Lower leg skin (tissue), 4 donors: ENCODE data around the gene GALM. TPM values are rescaled to one million over a fixed set of nuclear protein-coding genes. Genes with fewer than 3 reads are reported as not detected.
"Not testable (repeated sequence)": the region's sequence is repeated elsewhere in the genome, so short reads cannot be mapped to it uniquely, and the experiment has no call there.

Experiments
- DNase-seq, 2 donors: peaks; one replicate each; pipeline ENCODE4 v3.0.0-alpha.2; 2019; ENCODE audit warnings: low spot score in 2 of 2
- H3K4me3 ChIP-seq: fragments of 200-600 bp; sonication (generic); 2 replicates; pipeline ENCODE4 v1.5.1; 2017; ENCODE audit warnings: mild to moderate bottlenecking, low read depth; ENCODE audit not compliant: poor library complexity, severe bottlenecking
- POLR2A ChIP-seq, 2 donors: fragments of 450-650 bp; IDR thresholded peaks; one replicate each; pipeline ENCODE4 v1.6.1; 2016 to 2017; ENCODE audit warnings: antibody characterized with exemption in 2 of 2, mild to moderate bottlenecking in 1 of 2, moderate library complexity in 1 of 2
- WGBS, 2 donors: methylation state at CpG; one replicate each; pipeline ENCODE4 v1.1.5; 2018; 5-methylcytosine and 5-hydroxymethylcytosine counted together
- intact Hi-C: fragments of 100-400 bp; cut with DNase I; formaldehyde crosslinking; loops from one replicate; pipeline ENCODE4 v1.15.0; 2023; ENCODE audit warnings: low total_unique reads
- total RNA-seq, 4 donors: library from RNA; depleted of rRNA; stranded (reverse); fragments of >200 nt; gene quantifications; one replicate each; pipeline ENCODE4 v1.1.0, GENCODE V29; 2016
- TF ChIP-seq, protein P1 (sequence below), 3 donors: fragments of 450-650 bp; IDR thresholded peaks; one replicate each; pipeline ENCODE4 v1.5.1; 2016; ENCODE audit warnings: antibody characterized with exemption in 3 of 3, mild to moderate bottlenecking in 3 of 3, moderate library complexity in 2 of 3

GALM gene
- total RNA-seq, 4 donors from 2014 or later, result 4.0 to 12.1 (median 7.0) TPM

DNA sequence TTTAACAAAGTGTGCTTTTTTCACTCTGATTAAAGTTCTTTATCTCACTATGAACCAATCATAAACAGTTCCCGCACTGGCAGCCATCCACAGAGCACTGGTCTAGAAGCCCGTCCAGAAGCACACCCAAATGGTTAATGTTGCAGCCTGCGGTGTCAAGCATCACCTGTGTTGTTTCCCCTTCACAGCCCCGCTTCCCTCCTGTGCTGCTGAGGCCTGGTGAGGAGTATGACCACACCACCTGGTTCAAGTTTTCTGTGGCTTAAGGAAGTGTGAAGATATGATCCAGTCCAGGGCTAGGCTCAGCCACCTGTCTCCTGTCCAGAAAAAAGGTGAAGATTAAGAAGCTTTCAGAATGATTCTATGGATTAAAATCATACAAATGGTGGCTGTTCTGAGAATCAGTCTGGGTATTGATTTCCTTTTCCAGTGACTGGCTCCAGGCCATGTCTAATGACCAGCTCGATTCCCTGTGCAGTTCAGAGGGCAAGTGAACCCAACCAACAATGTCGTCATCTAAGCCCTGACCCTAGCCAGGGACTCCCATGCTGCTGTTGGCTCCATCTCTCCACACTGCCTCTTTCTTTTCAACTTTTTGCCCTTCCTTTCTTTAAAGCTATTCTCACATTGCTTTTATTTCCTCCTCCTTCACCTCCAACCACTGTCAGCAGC is 67.5 kb downstream of the GALM start:
- intact Hi-C loops, result no loop called here
- TF ChIP-seq, protein P1, sequence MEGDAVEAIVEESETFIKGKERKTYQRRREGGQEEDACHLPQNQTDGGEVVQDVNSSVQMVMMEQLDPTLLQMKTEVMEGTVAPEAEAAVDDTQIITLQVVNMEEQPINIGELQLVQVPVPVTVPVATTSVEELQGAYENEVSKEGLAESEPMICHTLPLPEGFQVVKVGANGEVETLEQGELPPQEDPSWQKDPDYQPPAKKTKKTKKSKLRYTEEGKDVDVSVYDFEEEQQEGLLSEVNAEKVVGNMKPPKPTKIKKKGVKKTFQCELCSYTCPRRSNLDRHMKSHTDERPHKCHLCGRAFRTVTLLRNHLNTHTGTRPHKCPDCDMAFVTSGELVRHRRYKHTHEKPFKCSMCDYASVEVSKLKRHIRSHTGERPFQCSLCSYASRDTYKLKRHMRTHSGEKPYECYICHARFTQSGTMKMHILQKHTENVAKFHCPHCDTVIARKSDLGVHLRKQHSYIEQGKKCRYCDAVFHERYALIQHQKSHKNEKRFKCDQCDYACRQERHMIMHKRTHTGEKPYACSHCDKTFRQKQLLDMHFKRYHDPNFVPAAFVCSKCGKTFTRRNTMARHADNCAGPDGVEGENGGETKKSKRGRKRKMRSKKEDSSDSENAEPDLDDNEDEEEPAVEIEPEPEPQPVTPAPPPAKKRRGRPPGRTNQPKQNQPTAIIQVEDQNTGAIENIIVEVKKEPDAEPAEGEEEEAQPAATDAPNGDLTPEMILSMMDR (IDR thresholded peaks at IDR 0.05), result no peak
- no peak for TF ChIP-seq POLR2A (IDR thresholded peaks at IDR 0.05)
- DNase-seq, result peak in 1 of 2 donors; percentile 61
- H3K4me3 ChIP-seq, result no peak overlapping the region
- 84 to 93% methylated on average over 6 of the region's 6 CpGs for WGBS, 2 donors

DNA sequence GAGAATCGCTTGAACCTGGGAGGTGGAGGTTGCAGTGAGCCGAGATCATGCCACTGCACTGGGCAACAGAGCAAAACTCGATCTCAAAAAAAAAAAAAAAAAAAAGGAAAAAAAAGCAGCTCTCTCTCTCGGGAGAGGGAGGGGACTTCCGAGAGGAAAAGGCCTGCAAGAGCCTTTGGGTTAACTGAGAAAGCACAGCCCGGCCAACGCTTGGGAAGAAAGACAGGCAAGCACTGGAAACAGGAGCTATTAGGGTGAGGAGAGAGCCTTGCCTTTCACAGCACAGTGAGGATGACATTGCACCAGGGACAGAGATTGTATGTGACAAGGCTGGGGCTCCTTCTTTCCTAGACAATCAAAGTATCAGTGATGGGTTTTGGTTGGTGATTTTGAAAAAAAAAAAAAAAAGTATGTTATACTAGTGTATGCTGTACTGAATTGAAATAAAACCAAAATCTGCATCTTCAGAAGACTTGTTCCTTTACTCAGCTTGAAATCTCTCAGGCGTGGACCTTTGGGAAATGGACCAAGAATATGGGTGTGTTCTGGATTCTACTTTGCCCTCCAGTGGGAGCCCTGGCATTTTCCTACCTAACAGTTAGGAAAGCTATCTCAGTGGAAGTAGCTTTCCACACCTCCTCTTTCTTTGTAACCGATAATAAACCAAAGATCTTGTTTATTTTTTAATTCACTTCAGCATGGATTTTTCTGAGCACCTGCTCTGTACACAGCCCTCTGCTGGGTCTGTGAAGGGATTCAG is 68.6 kb downstream of the GALM start:
- WGBS, 2 donors, result 58 to 71% methylated on average over 9 of the region's 9 CpGs
- DNase-seq, result peak in 1 of 2 donors; percentile 45
- intact Hi-C loops, result no loop called here
- no peak for TF ChIP-seq POLR2A (IDR thresholded peaks at IDR 0.05)
- TF ChIP-seq, protein P1 (IDR thresholded peaks at IDR 0.05), result no peak
- H3K4me3 ChIP-seq, result no peak overlapping the region

DNA sequence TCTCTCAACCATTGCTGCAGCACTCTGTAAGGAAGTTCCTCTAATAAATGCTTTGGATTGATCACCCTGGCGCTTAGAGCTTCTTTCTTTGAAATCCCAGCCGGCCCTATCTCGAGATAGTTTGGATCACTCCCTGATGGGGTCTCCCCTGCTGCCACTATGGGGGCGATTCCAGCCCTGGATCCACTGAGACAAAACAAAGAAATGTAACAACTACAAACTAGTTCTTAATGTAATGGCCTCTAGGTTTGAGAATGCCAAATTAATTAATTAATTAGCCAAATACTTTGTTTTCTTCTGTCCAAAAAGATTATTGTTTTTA is 70.0 kb downstream of the GALM start:
- WGBS, 2 donors, result 71 to 81% methylated on average over 4 of the region's 4 CpGs
- intact Hi-C loops, result no loop called here
- TF ChIP-seq POLR2A (IDR thresholded peaks at IDR 0.05), result no peak
- TF ChIP-seq, protein P1 (IDR thresholded peaks at IDR 0.05), result no peak

GRCh38 chr2:38737000-38737698 is 71.2 kb downstream of the GALM start:
- H3K4me3 ChIP-seq, intact Hi-C loops: not testable (repeated sequence)
- WGBS, 2 donors, result 84% methylated on average over 11 of the region's 11 CpGs
- DNase-seq, result peak; percentile 73 to 84

More for the DNA sequence above, 70.0 kb downstream of the GALM start:
- no peak overlapping the region for H3K4me3 ChIP-seq
- peak in 1 of 2 donors; percentile 42 for DNase-seq

DNA sequence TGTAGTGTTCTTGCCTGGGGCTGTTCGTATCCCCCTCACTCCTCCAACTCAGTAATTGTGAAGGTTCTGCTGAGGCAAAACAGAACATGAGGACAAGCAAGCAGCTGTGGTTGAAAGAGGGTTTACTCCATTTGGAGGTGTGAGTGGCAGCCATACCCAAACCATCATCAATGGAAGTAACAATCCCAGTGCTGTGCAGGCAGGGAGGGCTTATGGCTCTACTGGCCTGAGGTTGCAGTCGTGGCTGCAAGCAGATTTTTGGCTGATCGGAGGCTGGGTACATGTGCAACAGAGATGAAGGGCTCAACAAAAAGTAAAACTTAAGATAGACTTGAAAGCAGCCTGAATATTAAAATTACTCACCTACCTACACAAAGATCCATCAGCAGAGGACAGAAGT is 72.0 kb downstream of the GALM start:
- TF ChIP-seq, protein P1 (IDR thresholded peaks at IDR 0.05), result no peak
- no peak for TF ChIP-seq POLR2A (IDR thresholded peaks at IDR 0.05)
- peak in 1 of 2 donors; percentile 65 for DNase-seq
- WGBS, 2 donors, result 91 to 96% methylated on average over 3 of the region's 3 CpGs
- intact Hi-C loops, result no loop called here
- H3K4me3 ChIP-seq, result no peak overlapping the region

GRCh38 chr2:38739524-38739923 is 73.6 kb downstream of the GALM start:
- no peak overlapping the region for H3K4me3 ChIP-seq
- TF ChIP-seq, protein P1 (IDR thresholded peaks at IDR 0.05), result no peak
- no peak for TF ChIP-seq POLR2A (IDR thresholded peaks at IDR 0.05)
- WGBS, 2 donors, result 92 to 94% methylated on average over 2 of the region's 2 CpGs
- intact Hi-C loops, result no loop called here
- no peak for DNase-seq
